ENCODE data around the gene SLX4IP. TPM values are rescaled to one million over a fixed set of nuclear protein-coding genes. Genes with fewer than 3 reads are reported as not detected.
A peak's percentile ranks its signal among the peaks of the same experiment; 100 is the strongest.

Gene SLX4IP
- polyA plus RNA-seq, 4 donors, result 1.6 to 7.1 (median 2.5) TPM

- FAIRE-seq (no peak), DNase-seq (no peak)
- Histone ChIP-seq H3K27me3 (ENCODE audit: control insufficient read depth in 3 of 3, insufficient read depth in 3 of 3, low read length in 3 of 3) (no peaks in the 10 kb centered on the region), H3K27ac (ENCODE audit: low read depth in 1 of 3, low read length in 2 of 3) (no peak overlapping the region), H3K36me3 (ENCODE audit: control insufficient read depth in 3 of 3, insufficient read depth in 2 of 3, low read depth in 1 of 3, low read length in 3 of 3) (peaks cover 0 to 5% (median 0%) of the 10 kb centered on the region in 3 donors), H3K4me1 (ENCODE audit: control insufficient read depth in 3 of 3, insufficient read depth in 2 of 3, low read depth in 1 of 3, low read length in 2 of 3) (peaks cover 3 to 14% (median 6%) of the 10 kb centered on the region in 3 donors), H3K9me3 (ENCODE audit: control insufficient read depth in 2 of 2, insufficient read depth in 1 of 2, low read depth in 1 of 2, low read length in 1 of 2) (no peaks in the 10 kb centered on the region), H3K4me3 (ENCODE audit: low read depth in 1 of 3, low read length in 3 of 3) (no peak overlapping the region)
- 0 to 47% (median 27%) methylated on average over 1 of the region's 1 CpG for WGBS, 3 donors
Observed at GRCh38 chr20:10538768-10539167, 103.7 kb downstream of the SLX4IP start.

DNA sequence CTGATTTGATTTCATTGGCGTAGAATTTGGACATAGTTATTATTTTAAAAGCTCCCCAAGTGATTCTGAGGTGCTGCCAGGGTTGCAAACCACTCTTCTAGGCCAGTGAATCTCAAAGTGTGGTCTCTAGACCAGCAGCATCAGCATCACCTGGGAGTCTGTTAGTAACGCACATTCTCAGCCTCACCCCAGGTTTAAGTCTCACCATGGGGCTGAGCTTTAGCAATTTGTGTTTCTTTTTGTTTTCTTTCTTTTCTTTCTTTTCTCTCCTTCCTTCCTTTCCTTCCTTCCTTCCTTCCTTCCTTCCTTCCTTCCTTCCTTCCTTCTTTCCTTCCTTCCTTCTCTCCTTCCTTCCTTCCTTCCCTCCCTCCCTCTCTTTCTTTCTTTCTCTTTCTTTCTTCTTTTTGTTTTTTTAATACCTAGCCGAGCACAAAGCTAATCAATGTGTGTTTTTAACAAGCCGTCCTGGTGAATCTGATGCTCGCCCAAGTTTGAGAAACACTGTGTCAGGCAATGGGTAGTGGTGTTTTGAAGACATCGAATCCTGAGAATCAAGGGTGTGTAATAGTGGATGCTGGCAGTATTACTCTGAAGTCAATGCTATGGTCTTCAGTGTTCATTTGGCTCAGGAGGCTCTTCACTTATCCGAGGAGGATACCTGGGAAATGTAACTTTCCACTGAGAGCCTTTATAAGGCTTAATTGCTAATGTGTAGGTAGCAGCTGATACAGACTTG, 104.9 kb downstream of the SLX4IP start:
- DNase-seq (no peak), FAIRE-seq (no peak)
- Histone ChIP-seq H3K36me3 (ENCODE audit: control insufficient read depth in 3 of 3, insufficient read depth in 2 of 3, low read depth in 1 of 3, low read length in 3 of 3) (no peaks in the 10 kb centered on the region), H3K27ac (ENCODE audit: low read depth in 1 of 3, low read length in 2 of 3) (peak overlapping the region in 1 of 3 donors; percentile 88), H3K9me3 (ENCODE audit: control insufficient read depth in 2 of 2, insufficient read depth in 1 of 2, low read depth in 1 of 2, low read length in 1 of 2) (no peaks in the 10 kb centered on the region), H3K4me3 (ENCODE audit: low read depth in 1 of 3, low read length in 3 of 3) (no peak overlapping the region), H3K4me1 (ENCODE audit: control insufficient read depth in 3 of 3, insufficient read depth in 2 of 3, low read depth in 1 of 3, low read length in 2 of 3) (peaks cover 3 to 14% (median 6%) of the 10 kb centered on the region in 3 donors), H3K27me3 (ENCODE audit: control insufficient read depth in 3 of 3, insufficient read depth in 3 of 3, low read length in 3 of 3) (no peaks in the 10 kb centered on the region)
- WGBS, 3 donors, result 91 to 95% (median 93%) methylated on average over 7 of the region's 7 CpGs

DNA sequence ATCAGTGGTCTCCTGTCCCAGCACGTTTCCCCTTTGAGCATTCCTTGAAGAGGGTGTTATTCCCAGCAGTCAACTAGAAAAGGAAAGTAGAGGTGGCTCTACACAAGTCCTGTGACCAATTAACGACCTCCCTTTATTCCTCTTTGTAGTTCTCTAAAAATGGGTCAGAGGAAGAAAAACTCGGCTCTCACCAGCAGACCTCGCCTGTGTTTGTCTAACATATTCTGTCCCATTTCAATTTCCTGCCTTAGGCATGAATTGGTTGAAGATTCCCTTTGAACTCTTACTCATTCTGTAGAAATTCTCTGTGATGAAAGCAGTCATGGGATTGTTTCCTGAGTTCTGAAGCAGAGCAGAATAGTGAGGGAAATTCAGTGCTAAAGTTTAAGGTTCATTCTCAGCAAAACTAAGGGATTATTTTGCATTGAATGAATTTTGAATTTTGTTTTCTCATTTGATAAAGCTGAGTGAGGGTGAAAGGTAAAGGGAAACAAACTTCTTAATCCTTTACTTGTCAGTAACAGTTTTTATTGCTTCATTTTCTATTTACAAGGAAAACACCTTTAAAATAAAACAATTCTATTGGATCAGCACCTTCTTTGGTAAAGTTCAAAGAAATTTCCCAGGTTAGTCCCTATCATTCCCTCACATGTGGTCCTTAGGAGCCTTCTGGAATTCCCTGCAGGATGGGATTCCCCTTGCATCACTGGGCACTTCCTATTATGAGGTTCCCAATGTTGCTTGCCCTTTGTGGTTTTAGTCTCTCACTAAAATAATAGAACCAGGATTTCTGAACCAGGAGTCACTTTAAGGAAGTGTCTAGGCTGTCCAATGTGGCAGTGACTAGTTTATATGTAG, 105.8 kb downstream of the SLX4IP start:
- DNase-seq (peak; percentile 37 to 85), FAIRE-seq (no peak)
- Histone ChIP-seq H3K4me3 (ENCODE audit: low read depth in 1 of 3, low read length in 3 of 3) (no peak overlapping the region), H3K4me1 (ENCODE audit: control insufficient read depth in 3 of 3, insufficient read depth in 2 of 3, low read depth in 1 of 3, low read length in 2 of 3) (peaks cover 3 to 14% (median 6%) of the 10 kb centered on the region in 3 donors), H3K9me3 (ENCODE audit: control insufficient read depth in 2 of 2, insufficient read depth in 1 of 2, low read depth in 1 of 2, low read length in 1 of 2) (no peaks in the 10 kb centered on the region), H3K36me3 (ENCODE audit: control insufficient read depth in 3 of 3, insufficient read depth in 2 of 3, low read depth in 1 of 3, low read length in 3 of 3) (no peaks in the 10 kb centered on the region), H3K27ac (ENCODE audit: low read depth in 1 of 3, low read length in 2 of 3) (peak overlapping the region in 1 of 3 donors; percentile 88), H3K27me3 (ENCODE audit: control insufficient read depth in 3 of 3, insufficient read depth in 3 of 3, low read length in 3 of 3) (no peaks in the 10 kb centered on the region)
- WGBS, 3 donors, result 15 to 33% (median 28%) methylated on average over 4 of the region's 4 CpGs

DNA sequence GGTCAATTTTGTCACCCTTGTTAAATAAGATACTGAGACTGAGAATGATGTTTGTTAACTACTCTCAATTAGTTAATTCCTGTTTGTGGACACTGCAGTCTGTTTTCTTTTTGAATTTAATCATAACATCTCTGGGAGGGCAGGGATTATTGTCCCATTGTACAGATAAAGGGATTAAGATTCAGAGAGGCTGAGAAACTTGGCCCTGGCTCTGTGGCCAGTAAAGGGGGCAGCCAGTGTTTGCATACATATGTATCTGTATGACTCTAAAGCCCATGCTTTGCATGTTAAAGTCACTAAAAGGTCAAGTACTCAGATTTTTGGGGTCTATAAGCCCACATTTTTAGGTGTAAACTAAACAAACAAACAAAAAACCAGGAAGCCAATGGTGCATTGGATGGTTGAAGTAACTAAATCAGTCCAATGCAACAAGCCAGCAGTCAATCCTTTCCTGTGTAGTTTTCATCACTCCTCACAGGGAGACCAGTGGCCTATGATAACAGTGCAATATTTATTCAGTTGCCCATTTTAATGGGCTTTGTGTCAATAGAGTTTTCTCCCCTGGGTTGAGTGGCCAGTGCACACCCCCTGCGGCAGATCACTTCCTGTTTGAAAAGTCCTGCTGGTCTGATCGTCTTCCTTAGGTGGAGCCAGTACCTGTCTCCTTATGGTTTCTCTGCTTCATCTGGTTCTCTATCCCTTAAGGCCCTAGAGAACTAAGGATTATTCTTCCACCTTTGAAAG, 106.7 kb downstream of the SLX4IP start:
- 83 to 91% (median 84%) methylated on average over 2 of the region's 2 CpGs for WGBS, 3 donors
- Histone ChIP-seq H3K4me3 (ENCODE audit: low read depth in 1 of 3, low read length in 3 of 3) (no peak overlapping the region), H3K4me1 (ENCODE audit: control insufficient read depth in 3 of 3, insufficient read depth in 2 of 3, low read depth in 1 of 3, low read length in 2 of 3) (peaks cover 3 to 14% (median 6%) of the 10 kb centered on the region in 3 donors), H3K36me3 (ENCODE audit: control insufficient read depth in 3 of 3, insufficient read depth in 2 of 3, low read depth in 1 of 3, low read length in 3 of 3) (no peaks in the 10 kb centered on the region), H3K27me3 (ENCODE audit: control insufficient read depth in 3 of 3, insufficient read depth in 3 of 3, low read length in 3 of 3) (no peaks in the 10 kb centered on the region), H3K27ac (ENCODE audit: low read depth in 1 of 3, low read length in 2 of 3) (peak overlapping the region in 1 of 3 donors; percentile 88), H3K9me3 (ENCODE audit: control insufficient read depth in 2 of 2, insufficient read depth in 1 of 2, low read depth in 1 of 2, low read length in 1 of 2) (no peaks in the 10 kb centered on the region)
- DNase-seq (no peak), FAIRE-seq (no peak)

GRCh38 chr20:10542442-10542841, 107.3 kb downstream of the SLX4IP start:
- WGBS, 3 donors, result 95 to 97% (median 97%) methylated on average over 3 of the region's 3 CpGs
- no peaks in the 10 kb centered on the region for H3K9me3 ChIP-seq (ENCODE audit: control insufficient read depth in 2 of 2, insufficient read depth in 1 of 2, low read depth in 1 of 2, low read length in 1 of 2)
- no peaks in the 10 kb centered on the region for H3K36me3 ChIP-seq (ENCODE audit: control insufficient read depth in 3 of 3, insufficient read depth in 2 of 3, low read depth in 1 of 3, low read length in 3 of 3)
- H3K4me1 ChIP-seq (ENCODE audit: control insufficient read depth in 3 of 3, insufficient read depth in 2 of 3, low read depth in 1 of 3, low read length in 2 of 3), result peaks cover 3 to 14% (median 6%) of the 10 kb centered on the region in 3 donors
- H3K4me3 ChIP-seq (ENCODE audit: low read depth in 1 of 3, low read length in 3 of 3), result no peak overlapping the region
- no peaks in the 10 kb centered on the region for H3K27me3 ChIP-seq (ENCODE audit: control insufficient read depth in 3 of 3, insufficient read depth in 3 of 3, low read length in 3 of 3)
- H3K27ac ChIP-seq (ENCODE audit: low read depth in 1 of 3, low read length in 2 of 3), result no peak overlapping the region
- DNase-seq (no peak), FAIRE-seq (no peak)

GRCh38 chr20:10543480-10543879, 108.4 kb downstream of the SLX4IP start:
- no peak overlapping the region for H3K27ac ChIP-seq (ENCODE audit: low read depth in 1 of 3, low read length in 2 of 3)

GRCh38 chr20:10547276-10548114, 112.4 kb downstream of the SLX4IP start:
- peaks cover 0 to 5% (median 0%) of the 10 kb centered on the region in 3 donors for H3K36me3 ChIP-seq (ENCODE audit: control insufficient read depth in 3 of 3, insufficient read depth in 2 of 3, low read depth in 1 of 3, low read length in 3 of 3)
- H3K9me3 ChIP-seq (ENCODE audit: control insufficient read depth in 2 of 2, insufficient read depth in 1 of 2, low read depth in 1 of 2, low read length in 1 of 2), result no peaks in the 10 kb centered on the region
- FAIRE-seq (no peak), DNase-seq (no peak)
- H3K27ac ChIP-seq (ENCODE audit: low read depth in 1 of 3, low read length in 2 of 3), result no peak overlapping the region
- H3K27me3 ChIP-seq (ENCODE audit: control insufficient read depth in 3 of 3, insufficient read depth in 3 of 3, low read length in 3 of 3), result no peaks in the 10 kb centered on the region
- 88 to 96% (median 91%) methylated on average over 4 of the region's 4 CpGs for WGBS, 3 donors
- no peak overlapping the region for H3K4me3 ChIP-seq (ENCODE audit: low read depth in 1 of 3, low read length in 3 of 3)
- peaks cover 0 to 3% (median 0%) of the 10 kb centered on the region in 3 donors for H3K4me1 ChIP-seq (ENCODE audit: control insufficient read depth in 3 of 3, insufficient read depth in 2 of 3, low read depth in 1 of 3, low read length in 2 of 3)

More at GRCh38 chr20:10543480-10543879, 108.4 kb downstream of the SLX4IP start:
- FAIRE-seq (no peak), DNase-seq (no peak)
- Histone ChIP-seq H3K4me1 (ENCODE audit: control insufficient read depth in 3 of 3, insufficient read depth in 2 of 3, low read depth in 1 of 3, low read length in 2 of 3) (peaks cover 3 to 14% (median 6%) of the 10 kb centered on the region in 3 donors), H3K4me3 (ENCODE audit: low read depth in 1 of 3, low read length in 3 of 3) (no peak overlapping the region), H3K36me3 (ENCODE audit: control insufficient read depth in 3 of 3, insufficient read depth in 2 of 3, low read depth in 1 of 3, low read length in 3 of 3) (no peaks in the 10 kb centered on the region), H3K27me3 (ENCODE audit: control insufficient read depth in 3 of 3, insufficient read depth in 3 of 3, low read length in 3 of 3) (no peaks in the 10 kb centered on the region), H3K9me3 (ENCODE audit: control insufficient read depth in 2 of 2, insufficient read depth in 1 of 2, low read depth in 1 of 2, low read length in 1 of 2) (no peaks in the 10 kb centered on the region)
- WGBS, 3 donors, result 89 to 92% (median 91%) methylated on average over 3 of the region's 3 CpGs

Measured in small intestine (tissue), 7 donors.